HepG2 (cell line): Measurements from ENCODE around the gene GRK5. TPM values are rescaled to one million over a fixed set of nuclear protein-coding genes. Genes with fewer than 3 reads are reported as not detected.
A peak's percentile ranks its signal among the peaks of the same experiment; 100 is the strongest.

ENCODE experiments used
- ATAC-seq: fragments of 200-7000 bp; cut with Tn5 transposase; 3 replicates; pipeline ENCODE4 v1.9.1; 2020; ENCODE audit warnings: mild to moderate bottlenecking, moderate library complexity
- BruUV-seq: library from RNA; stranded (reverse); fragments of 400-500 nt; replicated peaks from 2 replicates; lab custom pipeline; 2021; lab: Mats Ljungman, UMichigan
- CTCF ChIA-PET: fragments of 300-600 bp; formaldehyde crosslinking; extraction: SDS; loops from one replicate; lab custom pipeline; 2021; ENCODE audit warnings: low total read pairs, inconsistent platforms, low intra/inter-chr PET ratio; lab: Yijun Ruan, JAX
- POLR2A ChIA-PET: fragments of 350-600 bp; sonication (Branson Sonifier 250); formaldehyde crosslinking; loops from one replicate; lab custom pipeline; 2020; ENCODE audit warnings: antibody characterized with exemption, inconsistent platforms; lab: Yijun Ruan, JAX
- DNase-seq: peaks from one replicate; pipeline ENCODE4 v3.0.0-alpha.2; 2015; ENCODE audit warnings: low spot score
- FAIRE-seq: peaks from 3 replicates; lab custom pipeline; 2011; peaks lifted over from hg19 to GRCh38; lab: Jason Lieb, UNC
- H2AFZ ChIP-seq: one replicate; pipeline ENCODE4 v1.6.1; 2011; ENCODE audit warnings: low read length, inconsistent platforms
- H3K27ac ChIP-seq: fragments of 300-600 bp; 3 replicates; pipeline ENCODE4 v1.8.0; 2011; ENCODE audit warnings: mixed run types, mild to moderate bottlenecking, mixed read lengths, low read length, inconsistent platforms; ENCODE audit not compliant: insufficient read depth; ENCODE audit errors: extremely low read length
- H3K27me3 ChIP-seq, 2 experiments: fragments of 200-600 bp in 1 of 2; 2 replicates in 1 of 2; 3 replicates in 1 of 2; pipeline versions ENCODE4 v1.6.0 to v1.8.0; 2011; ENCODE audit warnings: low read length in 2 of 2, mild to moderate bottlenecking in 2 of 2, moderate library complexity in 2 of 2, inconsistent platforms in 1 of 2; ENCODE audit not compliant: insufficient read depth in 2 of 2, control insufficient read depth in 1 of 2
- H3K36me3 ChIP-seq, 2 experiments: fragments of 200-600 bp in 1 of 2; replicated peaks in 1 of 2; 2 replicates in 1 of 2; 3 replicates in 1 of 2; pipeline versions ENCODE4 v1.5.1 to v1.8.0; 2011; ENCODE audit warnings: low read length in 2 of 2, inconsistent platforms in 1 of 2; ENCODE audit not compliant: insufficient read depth in 2 of 2, control insufficient read depth in 1 of 2
- H3K4me1 ChIP-seq: 2 replicates; pipeline ENCODE4 v1.5.1; 2012; ENCODE audit warnings: low read length, inconsistent platforms; ENCODE audit not compliant: insufficient read depth
- H3K4me2 ChIP-seq: 2 replicates; pipeline ENCODE4 v1.6.0; 2011; ENCODE audit warnings: low read depth, low read length, inconsistent platforms
- H3K4me3 ChIP-seq, 3 experiments: fragments of 200-600 bp in 1 of 3; sonication (generic), shearing (Covaris generic) in 1 of 3; replicated peaks in 1 of 3; 2 replicates each; pipeline ENCODE4 v1.5.1; 2011 to 2016; ENCODE audit warnings: low read length in 3 of 3, inconsistent platforms in 2 of 3, low read depth in 2 of 3, mild to moderate bottlenecking in 2 of 3, control low read depth in 1 of 3, mixed read lengths in 1 of 3; ENCODE audit not compliant: insufficient read depth in 1 of 3
- H3K79me2 ChIP-seq: one replicate; pipeline ENCODE4 v1.6.1; 2011; ENCODE audit warnings: low read length, inconsistent platforms; ENCODE audit not compliant: insufficient read depth
- H3K9ac ChIP-seq: 2 replicates; pipeline ENCODE4 v1.6.0; 2011; ENCODE audit warnings: mild to moderate bottlenecking, low read depth, low read length, inconsistent platforms; ENCODE audit not compliant: insufficient read depth
- H3K9me3 ChIP-seq: 2 replicates; pipeline ENCODE4 v1.5.1; 2012; ENCODE audit warnings: mild to moderate bottlenecking, low read length
- H4K20me1 ChIP-seq: 2 replicates; pipeline ENCODE4 v1.6.0; 2011; ENCODE audit warnings: inconsistent platforms, mild to moderate bottlenecking, low read length, moderate library complexity; ENCODE audit not compliant: insufficient read depth
- DDIT3 ChIP-seq: sonication (generic); formaldehyde crosslinking; IDR thresholded peaks from 2 replicates; pipeline ENCODE4 v1.4.0; 2020; ENCODE audit warnings: mild to moderate bottlenecking, missing genetic modification reagents
- FIP1L1 ChIP-seq: fragments of 200-400 bp; formaldehyde crosslinking; IDR thresholded peaks from 2 replicates; pipeline ENCODE4 v1.6.1; 2018; ENCODE audit warnings: low read depth, mild to moderate bottlenecking, low read length, moderate library complexity, borderline replicate concordance; ENCODE audit not compliant: insufficient read depth
- MAX ChIP-seq: IDR thresholded peaks from 2 replicates; pipeline ENCODE4 v1.6.1; 2012; ENCODE audit warnings: inconsistent platforms
- MIER2 ChIP-seq: IDR thresholded peaks from 2 replicates; pipeline ENCODE4 v1.6.1; 2016; ENCODE audit warnings: missing biosample characterization, missing genetic modification reagents
- NFIC ChIP-seq: IDR thresholded peaks from 2 replicates; pipeline ENCODE4 v1.6.1; 2012; ENCODE audit warnings: mild to moderate bottlenecking, low read length, inconsistent platforms
- POLR2AphosphoS5 ChIP-seq: IDR thresholded peaks from 2 replicates; pipeline ENCODE4 v1.6.1; 2012; ENCODE audit warnings: low read depth, low read length
- SIN3A ChIP-seq: IDR thresholded peaks from 2 replicates; pipeline ENCODE4 v1.6.1; 2011; ENCODE audit warnings: low read depth, mild to moderate bottlenecking, control low read depth, low read length, borderline replicate concordance
- U2AF1 ChIP-seq: fragments of 200-400 bp; formaldehyde crosslinking; optimal IDR thresholded peaks from 2 replicates; pipeline ENCODE3; 2017; ENCODE audit warnings: mild to moderate bottlenecking, low read depth, low read length
- ZFP91 ChIP-seq: sonication (generic); formaldehyde crosslinking; IDR thresholded peaks from 2 replicates; pipeline ENCODE4 v1.9.0; 2022; ENCODE audit warnings: missing genetic modification reagents, mild to moderate bottlenecking, borderline replicate concordance
- ZMYM4 ChIP-seq: sonication (generic); formaldehyde crosslinking; IDR thresholded peaks from 2 replicates; pipeline ENCODE4 v1.8.1; 2023; ENCODE audit warnings: mild to moderate bottlenecking, missing genetic modification reagents
- ZNF292 ChIP-seq: sonication (generic); formaldehyde crosslinking; IDR thresholded peaks from 2 replicates; pipeline ENCODE4 v1.8.1; 2022; ENCODE audit warnings: mild to moderate bottlenecking, low read depth, missing genetic modification reagents, borderline replicate concordance
- ZNF333 ChIP-seq: sonication (generic); formaldehyde crosslinking; IDR thresholded peaks from 2 replicates; pipeline ENCODE4 v1.4.0; 2020; ENCODE audit warnings: mild to moderate bottlenecking, missing genetic modification reagents, borderline replicate concordance
- ZNF678 ChIP-seq: sonication (generic); formaldehyde crosslinking; IDR thresholded peaks from 2 replicates; pipeline ENCODE4 v1.4.0; 2020; ENCODE audit warnings: mild to moderate bottlenecking, missing genetic modification reagents
- WGBS: methylation state at CpG from one replicate; pipeline ENCODE4 v1.1.6; 2017; ENCODE audit warnings: low lambda C conversion rate; 5-methylcytosine and 5-hydroxymethylcytosine counted together
- in situ Hi-C: cut with HindIII; loops from 2 replicates; pipeline ENCODE4 v1.10.0; 2017; ENCODE audit warnings: low pct_unique_long_range_greater_than_20kb; ENCODE audit not compliant: extremely low pct_ligation_motif_present
- intact Hi-C: fragments of 100-400 bp; cut with micrococcal nuclease; formaldehyde crosslinking; loops from one replicate; pipeline ENCODE4 v1.10.0; 2022; ENCODE audit not compliant: unreplicated experiment
- polyA plus RNA-seq, 8 experiments: library from polyadenylated mRNA; depleted of rRNA in 3 of 8; stranded (reverse) in 7 of 8; unstranded in 1 of 8; fragments of >200 nt; fragmentation: Illumina TruSeq in 4 of 8; extraction: Trizol in 4 of 8; gene quantifications; 2 replicates each; pipeline versions ENCODE4 v1.2.1 to v1.2.3, GENCODE V29; 2011 to 2016; ENCODE audit warnings: low read depth in 4 of 8, missing spikeins in 1 of 8, mixed read lengths in 1 of 8; ENCODE audit not compliant: insufficient read depth in 1 of 8
- total RNA-seq, 5 experiments: library from RNA; depleted of rRNA; stranded (reverse); fragments of >200 nt; fragmentation: Illumina TruSeq; extraction: Trizol; gene quantifications; 2 replicates each; pipeline ENCODE4 v1.2.3, GENCODE V29; 2016; ENCODE audit warnings: low read depth in 1 of 5
- TF ChIP-seq, protein P1 (sequence below): sonication (generic); formaldehyde crosslinking; IDR thresholded peaks from 2 replicates; pipeline ENCODE4 v1.4.0; 2020; ENCODE audit warnings: missing genetic modification reagents
- TF ChIP-seq, protein P2 (sequence below): sonication (generic); formaldehyde crosslinking; IDR thresholded peaks from 2 replicates; pipeline ENCODE4 v1.5.0; 2020; ENCODE audit warnings: mild to moderate bottlenecking, missing genetic modification reagents, borderline replicate concordance

GRK5 gene
- total and polyA plus RNA-seq, 2 of the 13 experiments (the other 11 are each of a cell fraction or from before 2014, with no cell fraction given), result 10.4 to 12.6 TPM

DNA sequence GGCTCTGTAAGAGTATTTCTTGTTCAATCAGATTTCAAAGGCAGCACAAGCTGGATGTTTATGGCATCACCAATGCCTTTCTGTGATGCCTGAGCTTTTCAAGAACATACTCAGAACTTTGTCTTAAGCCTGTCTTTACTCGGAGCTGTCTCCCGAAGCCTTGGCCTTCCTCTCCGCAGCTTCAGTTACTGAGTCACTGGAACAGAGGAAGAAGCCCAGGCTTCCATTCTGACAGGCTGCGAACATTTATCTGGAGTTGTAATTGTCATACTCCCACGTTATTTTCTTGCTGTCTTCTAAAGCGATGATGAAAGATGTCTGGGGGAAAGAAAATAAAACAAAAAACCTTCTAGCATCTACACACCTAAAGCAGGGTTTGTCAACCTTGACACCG lies 43.9 kb downstream of the GRK5 start (continued):
- TF ChIP-seq ZFP91 (CRISPR knock-in tag) (no peak), FIP1L1 (no peak), ZNF333 (CRISPR knock-in tag) (no peak), NFIC (no peak), POLR2AphosphoS5 (no peak), SIN3A (no peak), DDIT3 (CRISPR knock-in tag) (no peak), U2AF1 (no peak)
- TF ChIP-seq, protein P1, sequence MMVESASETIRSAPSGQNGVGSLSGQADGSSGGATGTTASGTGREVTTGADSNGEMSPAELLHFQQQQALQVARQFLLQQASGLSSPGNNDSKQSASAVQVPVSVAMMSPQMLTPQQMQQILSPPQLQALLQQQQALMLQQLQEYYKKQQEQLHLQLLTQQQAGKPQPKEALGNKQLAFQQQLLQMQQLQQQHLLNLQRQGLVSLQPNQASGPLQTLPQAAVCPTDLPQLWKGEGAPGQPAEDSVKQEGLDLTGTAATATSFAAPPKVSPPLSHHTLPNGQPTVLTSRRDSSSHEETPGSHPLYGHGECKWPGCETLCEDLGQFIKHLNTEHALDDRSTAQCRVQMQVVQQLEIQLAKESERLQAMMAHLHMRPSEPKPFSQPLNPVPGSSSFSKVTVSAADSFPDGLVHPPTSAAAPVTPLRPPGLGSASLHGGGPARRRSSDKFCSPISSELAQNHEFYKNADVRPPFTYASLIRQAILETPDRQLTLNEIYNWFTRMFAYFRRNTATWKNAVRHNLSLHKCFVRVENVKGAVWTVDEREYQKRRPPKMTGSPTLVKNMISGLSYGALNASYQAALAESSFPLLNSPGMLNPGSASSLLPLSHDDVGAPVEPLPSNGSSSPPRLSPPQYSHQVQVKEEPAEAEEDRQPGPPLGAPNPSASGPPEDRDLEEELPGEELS (CRISPR knock-in tag), result no peak

- no peak overlapping the region for H2AFZ ChIP-seq
- ChIA-PET POLR2A (interaction anchor here (0.9 to 6.4 kb wide), 11 partner anchors 8 to 164 kb away, joined by 3 to 168 read pairs (median 8); partner anchors contain the start of gene GRK5), CTCF (no interaction called here)
- H3K27ac ChIP-seq, result peak overlapping the region; percentile 90
- FAIRE-seq (peak; percentile 58), ATAC-seq (peak; percentile 84), DNase-seq (peak; percentile 75)
- H3K27me3 ChIP-seq, result no peaks in the 10 kb centered on the region
- peak overlapping the region; percentile 88 for H3K4me2 ChIP-seq
- intact Hi-C loops (loop anchor here (1.0 kb wide), 2 partner anchors 43 to 71 kb away; no protein-coding TSS in a partner anchor), in situ Hi-C loops (no loop called here)
- peaks cover 10% of the 10 kb centered on the region for H3K79me2 ChIP-seq
- BruUV-seq, result no TSS peak
- H3K9me3 ChIP-seq, result no peaks in the 10 kb centered on the region
- H3K4me1 ChIP-seq, result peaks cover 77% of the 10 kb centered on the region
- 6% methylated on average over 6 of the region's 8 CpGs for WGBS
- peak overlapping the region; percentile 30 to 70 (median 44); a peak in 5 of 6 replicates for H3K4me3 ChIP-seq
- H3K9ac ChIP-seq, result peak overlapping the region; percentile 74
- no peaks in the 10 kb centered on the region for H3K36me3 ChIP-seq
- no peaks in the 10 kb centered on the region for H4K20me1 ChIP-seq
- peak; percentile 5; the same call in 1 of the 2 replicates for TF ChIP-seq MIER2 (CRISPR knock-in tag)
- TF ChIP-seq MAX, result 0 out of 2 replicates have a peak, but pooled peaks have one; percentile 53
- TF ChIP-seq ZMYM4 (CRISPR knock-in tag), result peak; percentile 55; the same call in 1 of the 2 replicates
- TF ChIP-seq, protein P2, sequence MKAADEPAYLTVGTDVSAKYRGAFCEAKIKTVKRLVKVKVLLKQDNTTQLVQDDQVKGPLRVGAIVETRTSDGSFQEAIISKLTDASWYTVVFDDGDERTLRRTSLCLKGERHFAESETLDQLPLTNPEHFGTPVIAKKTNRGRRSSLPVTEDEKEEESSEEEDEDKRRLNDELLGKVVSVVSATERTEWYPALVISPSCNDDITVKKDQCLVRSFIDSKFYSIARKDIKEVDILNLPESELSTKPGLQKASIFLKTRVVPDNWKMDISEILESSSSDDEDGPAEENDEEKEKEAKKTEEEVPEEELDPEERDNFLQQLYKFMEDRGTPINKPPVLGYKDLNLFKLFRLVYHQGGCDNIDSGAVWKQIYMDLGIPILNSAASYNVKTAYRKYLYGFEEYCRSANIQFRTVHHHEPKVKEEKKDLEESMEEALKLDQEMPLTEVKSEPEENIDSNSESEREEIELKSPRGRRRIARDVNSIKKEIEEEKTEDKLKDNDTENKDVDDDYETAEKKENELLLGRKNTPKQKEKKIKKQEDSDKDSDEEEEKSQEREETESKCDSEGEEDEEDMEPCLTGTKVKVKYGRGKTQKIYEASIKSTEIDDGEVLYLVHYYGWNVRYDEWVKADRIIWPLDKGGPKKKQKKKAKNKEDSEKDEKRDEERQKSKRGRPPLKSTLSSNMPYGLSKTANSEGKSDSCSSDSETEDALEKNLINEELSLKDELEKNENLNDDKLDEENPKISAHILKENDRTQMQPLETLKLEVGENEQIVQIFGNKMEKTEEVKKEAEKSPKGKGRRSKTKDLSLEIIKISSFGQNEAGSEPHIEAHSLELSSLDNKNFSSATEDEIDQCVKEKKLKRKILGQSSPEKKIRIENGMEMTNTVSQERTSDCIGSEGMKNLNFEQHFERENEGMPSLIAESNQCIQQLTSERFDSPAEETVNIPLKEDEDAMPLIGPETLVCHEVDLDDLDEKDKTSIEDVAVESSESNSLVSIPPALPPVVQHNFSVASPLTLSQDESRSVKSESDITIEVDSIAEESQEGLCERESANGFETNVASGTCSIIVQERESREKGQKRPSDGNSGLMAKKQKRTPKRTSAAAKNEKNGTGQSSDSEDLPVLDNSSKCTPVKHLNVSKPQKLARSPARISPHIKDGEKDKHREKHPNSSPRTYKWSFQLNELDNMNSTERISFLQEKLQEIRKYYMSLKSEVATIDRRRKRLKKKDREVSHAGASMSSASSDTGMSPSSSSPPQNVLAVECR (CRISPR knock-in tag), result peak; percentile 23; the same call in 1 of the 2 replicates
- no peak for TF ChIP-seq ZNF678 (CRISPR knock-in tag)
- peak; percentile 64; the same call in 1 of the 2 replicates for TF ChIP-seq ZNF292
Observed at GRCh38 chr10:119252051-119252465, 44.7 kb downstream of the GRK5 start.
